ENCODE data around the gene TNS3. TPM values are rescaled to one million over a fixed set of nuclear protein-coding genes. Genes with fewer than 3 reads are reported as not detected.

Gene TNS3
- total RNA-seq, 1 experiment from 2014 or later, result 143 TPM

DNA sequence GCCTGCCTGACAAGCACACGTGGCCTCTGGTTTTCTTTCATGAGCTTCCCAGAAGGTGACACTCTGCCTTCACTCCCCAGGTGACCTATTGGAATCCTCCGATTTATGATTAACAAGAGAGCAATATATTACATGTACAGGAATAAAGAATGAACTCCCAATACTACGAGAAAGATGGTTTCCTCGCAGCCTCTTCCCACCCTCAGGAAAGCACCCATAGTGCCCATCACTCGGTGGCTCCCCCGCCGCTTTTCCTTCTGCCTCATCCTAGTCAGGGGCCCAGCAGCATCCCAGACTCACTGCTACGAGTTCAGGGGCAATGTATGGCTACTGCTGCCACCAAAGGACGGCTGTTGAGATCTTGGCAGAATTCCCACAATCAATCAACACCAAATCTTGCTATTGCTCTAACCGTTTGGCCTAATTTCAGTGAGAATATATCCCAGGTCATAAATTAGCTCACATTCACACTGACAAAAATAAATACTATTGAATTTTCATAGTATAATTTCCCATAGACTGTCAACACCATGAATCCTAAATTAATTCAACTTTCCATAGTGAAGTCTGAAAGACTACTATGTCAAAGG, 196.3 kb downstream of the TNS3 start:
- Histone ChIP-seq H3K36me3 (ENCODE audit: low read depth) (peaks cover 39% of the 10 kb centered on the region), H4K20me1 (ENCODE audit: insufficient read depth) (peaks cover 94% of the 10 kb centered on the region), H3F3A (ENCODE audit: insufficient read depth, low read depth) (peaks cover 45% of the 10 kb centered on the region), H2AFZ (no peak overlapping the region), H3K4me3 (no peak overlapping the region), H3K4me2 (no peak overlapping the region), H3K9me3 (ENCODE audit: insufficient read depth, low read depth) (no peaks in the 10 kb centered on the region), H3K9me2 (ENCODE audit: insufficient read depth) (no peaks in the 10 kb centered on the region), H3K4me1 (replicated peaks; ENCODE audit: insufficient read depth) (peaks cover 11% of the 10 kb centered on the region), H3K79me2 (ENCODE audit: low read depth) (peaks cover 34% of the 10 kb centered on the region), H3K27ac (no peak overlapping the region), H3K27me3 (ENCODE audit: insufficient read depth, low read depth) (no peaks in the 10 kb centered on the region)
- ChIA-PET POLR2A (ENCODE audit: unreplicated experiment) (no interaction called here), CTCF (no interaction called here)
- DNase-seq, result no peak
- intact Hi-C loops (cut with micrococcal nuclease; ENCODE audit: unreplicated experiment), result no loop called here
- no TSS peak for BruUV-seq (replicated peaks)
- TF ChIP-seq, protein P1, sequence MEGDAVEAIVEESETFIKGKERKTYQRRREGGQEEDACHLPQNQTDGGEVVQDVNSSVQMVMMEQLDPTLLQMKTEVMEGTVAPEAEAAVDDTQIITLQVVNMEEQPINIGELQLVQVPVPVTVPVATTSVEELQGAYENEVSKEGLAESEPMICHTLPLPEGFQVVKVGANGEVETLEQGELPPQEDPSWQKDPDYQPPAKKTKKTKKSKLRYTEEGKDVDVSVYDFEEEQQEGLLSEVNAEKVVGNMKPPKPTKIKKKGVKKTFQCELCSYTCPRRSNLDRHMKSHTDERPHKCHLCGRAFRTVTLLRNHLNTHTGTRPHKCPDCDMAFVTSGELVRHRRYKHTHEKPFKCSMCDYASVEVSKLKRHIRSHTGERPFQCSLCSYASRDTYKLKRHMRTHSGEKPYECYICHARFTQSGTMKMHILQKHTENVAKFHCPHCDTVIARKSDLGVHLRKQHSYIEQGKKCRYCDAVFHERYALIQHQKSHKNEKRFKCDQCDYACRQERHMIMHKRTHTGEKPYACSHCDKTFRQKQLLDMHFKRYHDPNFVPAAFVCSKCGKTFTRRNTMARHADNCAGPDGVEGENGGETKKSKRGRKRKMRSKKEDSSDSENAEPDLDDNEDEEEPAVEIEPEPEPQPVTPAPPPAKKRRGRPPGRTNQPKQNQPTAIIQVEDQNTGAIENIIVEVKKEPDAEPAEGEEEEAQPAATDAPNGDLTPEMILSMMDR (conservative IDR thresholded peaks at IDR 0.05), result no peak
- TF ChIP-seq EZH2 (IDR thresholded peaks at IDR 0.05; ENCODE audit: low read depth), result no peak

DNA sequence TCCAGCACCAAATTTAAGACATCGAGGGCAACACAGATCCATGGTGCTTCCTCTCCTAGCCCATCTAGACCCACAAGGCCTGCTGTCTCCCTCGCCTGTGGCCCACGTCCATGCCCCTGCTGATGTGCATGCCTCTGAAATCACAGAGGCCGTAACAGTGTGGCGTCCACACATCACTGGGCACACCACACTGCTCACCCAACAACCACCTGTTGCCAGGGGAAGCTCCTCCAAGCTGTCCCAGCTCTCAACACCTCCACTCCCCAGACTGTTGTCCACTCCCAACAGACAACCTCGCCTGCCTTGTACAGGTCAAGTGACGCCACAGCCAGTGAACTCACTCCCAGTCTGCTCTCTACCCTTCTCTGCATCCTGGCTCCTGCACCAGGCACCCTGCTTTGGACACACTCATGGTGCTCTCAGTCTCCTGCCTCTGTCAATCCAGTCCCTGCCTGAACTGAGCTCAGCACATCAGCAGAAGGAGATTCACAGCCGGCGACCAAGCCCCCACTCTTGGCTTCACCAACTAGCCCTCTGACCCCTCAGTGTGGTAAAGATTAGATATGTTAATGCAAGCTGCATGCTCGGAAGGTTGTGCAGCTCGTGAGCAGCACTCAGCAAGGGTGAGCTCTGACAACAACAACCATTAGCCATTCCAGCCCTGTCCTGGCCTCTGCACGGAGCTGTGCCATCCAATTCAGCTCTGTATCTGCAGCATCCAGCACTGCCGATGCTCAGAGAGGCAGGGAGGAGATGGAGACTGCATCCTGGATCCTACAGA, 197.0 kb downstream of the TNS3 start:
- BruUV-seq (replicated peaks), result no TSS peak
- ChIA-PET POLR2A (ENCODE audit: unreplicated experiment) (no interaction called here), CTCF (no interaction called here)
- Histone ChIP-seq H3K27ac (no peak overlapping the region), H3K4me1 (replicated peaks; ENCODE audit: insufficient read depth) (peaks cover 14% of the 10 kb centered on the region), H4K20me1 (ENCODE audit: insufficient read depth) (peaks cover 94% of the 10 kb centered on the region), H3K4me2 (no peak overlapping the region), H3K4me3 (no peak overlapping the region), H3F3A (ENCODE audit: insufficient read depth, low read depth) (peaks cover 45% of the 10 kb centered on the region), H3K9me3 (ENCODE audit: insufficient read depth, low read depth) (no peaks in the 10 kb centered on the region), H2AFZ (no peak overlapping the region), H3K27me3 (ENCODE audit: insufficient read depth, low read depth) (no peaks in the 10 kb centered on the region), H3K36me3 (ENCODE audit: low read depth) (peaks cover 42% of the 10 kb centered on the region), H3K9me2 (ENCODE audit: insufficient read depth) (no peaks in the 10 kb centered on the region), H3K79me2 (ENCODE audit: low read depth) (peaks cover 36% of the 10 kb centered on the region)
- intact Hi-C loops (cut with micrococcal nuclease; ENCODE audit: unreplicated experiment), result no loop called here
- DNase-seq, result no peak
- no peak for TF ChIP-seq EZH2 (IDR thresholded peaks at IDR 0.05; ENCODE audit: low read depth)
- TF ChIP-seq, protein P1 (conservative IDR thresholded peaks at IDR 0.05), result no peak

DNA sequence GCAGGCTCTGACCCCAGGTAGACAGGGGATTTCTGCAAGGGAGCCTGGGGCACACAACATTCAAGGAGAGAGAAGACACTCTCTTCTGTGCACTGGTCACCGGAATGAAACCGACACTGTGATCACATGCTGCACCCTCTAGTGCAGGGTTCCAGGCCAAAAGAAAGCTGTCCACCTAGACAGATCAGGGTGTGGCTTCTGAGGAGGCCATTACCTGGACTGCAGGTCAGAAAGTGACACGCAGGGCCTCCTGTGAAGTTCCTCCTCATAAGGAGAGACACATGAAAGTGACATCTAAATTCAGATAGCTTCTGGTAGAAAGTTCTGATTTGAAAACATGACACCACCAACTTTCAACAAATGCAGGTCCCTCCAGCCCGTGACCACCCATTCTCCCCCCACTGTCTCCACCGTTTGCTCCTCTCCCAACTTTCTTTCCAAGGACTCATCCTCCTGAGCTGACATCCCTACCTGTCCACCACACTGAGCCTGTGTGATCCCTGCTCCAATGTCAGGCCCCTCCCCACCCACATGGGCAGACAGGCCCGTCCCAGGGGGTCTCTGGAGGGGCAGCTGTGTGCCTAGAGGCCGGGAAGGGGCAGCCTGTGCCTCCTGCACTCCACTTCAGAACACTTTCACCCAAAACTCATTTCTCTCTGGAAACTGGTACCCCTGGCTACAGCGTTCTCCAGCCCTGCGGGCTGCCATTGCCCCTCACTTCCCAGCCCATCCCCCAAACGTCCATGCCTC, 198.0 kb downstream of the TNS3 start:
- intact Hi-C loops (cut with micrococcal nuclease; ENCODE audit: unreplicated experiment), result no loop called here

More for the DNA sequence above, 198.0 kb downstream of the TNS3 start:
- Histone ChIP-seq H2AFZ (no peak overlapping the region), H3K4me2 (no peak overlapping the region), H3K36me3 (ENCODE audit: low read depth) (peaks cover 38% of the 10 kb centered on the region), H3K27me3 (ENCODE audit: insufficient read depth, low read depth) (no peaks in the 10 kb centered on the region), H3F3A (ENCODE audit: insufficient read depth, low read depth) (peaks cover 52% of the 10 kb centered on the region), H3K79me2 (ENCODE audit: low read depth) (peaks cover 32% of the 10 kb centered on the region), H3K9me3 (ENCODE audit: insufficient read depth, low read depth) (no peaks in the 10 kb centered on the region), H3K27ac (no peak overlapping the region), H3K4me3 (no peak overlapping the region), H4K20me1 (ENCODE audit: insufficient read depth) (peaks cover 96% of the 10 kb centered on the region), H3K9me2 (ENCODE audit: insufficient read depth) (no peaks in the 10 kb centered on the region), H3K4me1 (replicated peaks; ENCODE audit: insufficient read depth) (peaks cover 14% of the 10 kb centered on the region)
- no peak for DNase-seq
- ChIA-PET POLR2A (ENCODE audit: unreplicated experiment) (no interaction called here), CTCF (no interaction called here)
- BruUV-seq (replicated peaks), result no TSS peak
- TF ChIP-seq EZH2 (IDR thresholded peaks at IDR 0.05; ENCODE audit: low read depth), result no peak
- TF ChIP-seq, protein P1 (conservative IDR thresholded peaks at IDR 0.05), result no peak
